GM12878 (cell line): ENCODE measurements around the gene HSD17B1. TPM values are rescaled to one million over a fixed set of nuclear protein-coding genes. Genes with fewer than 3 reads are reported as not detected.

Experiments
- ATAC-seq: fragments of 200-7000 bp; cut with Tn5 transposase; 3 replicates; pipeline ENCODE4 v1.9.1; 2020; ENCODE audit warnings: mild to moderate bottlenecking, moderate library complexity
- BruUV-seq: library from RNA; stranded (reverse); fragments of 400-500 nt; replicated peaks from 2 replicates; lab custom pipeline; 2021; lab: Mats Ljungman, UMichigan
- CTCF ChIA-PET: fragments of 300-600 bp; sonication (Branson Sonifier 250); formaldehyde crosslinking; extraction: SDS; loops from one replicate; lab custom pipeline; 2021; ENCODE audit warnings: inconsistent platforms; lab: Yijun Ruan, JAX
- POLR2A ChIA-PET: fragments of 350-600 bp; formaldehyde crosslinking; extraction: SDS; loops from one replicate; lab custom pipeline; 2021; ENCODE audit warnings: inconsistent platforms; lab: Charles Lee
- RAD21 ChIA-PET: fragments of 300-600 bp; sonication (Branson Sonifier 250); formaldehyde crosslinking; loops from one replicate; lab custom pipeline; 2023; ENCODE audit warnings: antibody characterized with exemption; ENCODE audit not compliant: unreplicated experiment; lab: Charles Lee
- SMC1A ChIA-PET: fragments of 300-600 bp; sonication (Branson Sonifier 250); formaldehyde crosslinking; loops from one replicate; lab custom pipeline; 2023; ENCODE audit not compliant: unreplicated experiment, uncharacterized antibody; lab: Charles Lee
- DNase-seq: peaks from one replicate; pipeline ENCODE4 v3.0.0-alpha.2; 2011; ENCODE audit warnings: low read depth, low spot score
- FAIRE-seq: peaks from 3 replicates; lab custom pipeline; 2011; peaks lifted over from hg19 to GRCh38; lab: Jason Lieb, UNC
- H2AFZ ChIP-seq: 2 replicates; pipeline ENCODE4 v1.6.0; 2011; ENCODE audit warnings: low read depth, low read length, control low read depth; ENCODE audit not compliant: control insufficient read depth
- H3K27ac ChIP-seq: 2 replicates; pipeline ENCODE4 v1.5.1; 2011; ENCODE audit warnings: control low read depth; ENCODE audit not compliant: control insufficient read depth, insufficient read depth
- H3K27me3 ChIP-seq, 2 experiments: replicated peaks in 1 of 2; 2 replicates each; pipeline versions ENCODE4 v1.6.0 to v1.6.1; 2011; ENCODE audit warnings: low read length in 1 of 2; ENCODE audit not compliant: control insufficient read depth in 2 of 2, insufficient read depth in 2 of 2
- H3K36me3 ChIP-seq, 2 experiments: 2 replicates each; pipeline ENCODE4 v1.5.1; 2011; ENCODE audit warnings: low read length in 1 of 2; ENCODE audit not compliant: control insufficient read depth in 2 of 2, insufficient read depth in 2 of 2
- H3K4me1 ChIP-seq: 2 replicates; pipeline ENCODE4 v1.6.1; 2011; ENCODE audit warnings: mild to moderate bottlenecking, low read length, moderate library complexity, mixed read lengths; ENCODE audit not compliant: control insufficient read depth, insufficient read depth
- H3K4me2 ChIP-seq: 2 replicates; pipeline ENCODE4 v1.6.0; 2011; ENCODE audit warnings: control low read depth; ENCODE audit not compliant: control insufficient read depth, insufficient read depth
- H3K4me3 ChIP-seq: fragments of 200-600 bp; sonication (generic); 2 replicates; pipeline ENCODE4 v1.5.1; 2016
- H3K79me2 ChIP-seq: 2 replicates; pipeline ENCODE4 v1.6.0; 2011; ENCODE audit warnings: low read length; ENCODE audit not compliant: control insufficient read depth, insufficient read depth
- H3K9ac ChIP-seq: 2 replicates; pipeline ENCODE4 v1.8.0; 2011; ENCODE audit warnings: low read length, control low read depth, mixed read lengths; ENCODE audit not compliant: control insufficient read depth, insufficient read depth
- H3K9me3 ChIP-seq: replicated peaks from 3 replicates; pipeline ENCODE4 v1.5.1; 2011; ENCODE audit warnings: mild to moderate bottlenecking, low read length; ENCODE audit not compliant: control insufficient read depth, insufficient read depth
- H4K20me1 ChIP-seq: 2 replicates; pipeline ENCODE4 v1.6.0; 2011; ENCODE audit not compliant: control insufficient read depth, insufficient read depth
- BCL3 ChIP-seq: IDR thresholded peaks from 2 replicates; pipeline ENCODE4 v1.6.1; 2011; ENCODE audit warnings: borderline replicate concordance, low read depth, mild to moderate bottlenecking, moderate library complexity, low read length; ENCODE audit not compliant: insufficient read depth, poor library complexity, severe bottlenecking
- CBX5 ChIP-seq: sonication (generic); IDR thresholded peaks from 2 replicates; pipeline ENCODE4 v1.6.1; 2016; ENCODE audit warnings: low read depth, moderate library complexity, mild to moderate bottlenecking, inconsistent platforms
- CHD4 ChIP-seq: fragments of 200-600 bp; sonication (generic); IDR thresholded peaks from 2 replicates; pipeline ENCODE4 v1.6.1; 2016; ENCODE audit warnings: mild to moderate bottlenecking
- EP300 ChIP-seq, 2 experiments: fragments of 150-350 bp in 1 of 2; IDR thresholded peaks; 2 replicates each; pipeline ENCODE4 v1.6.1; 2011 to 2012; ENCODE audit warnings: low read depth in 2 of 2, low read length in 2 of 2, borderline replicate concordance in 1 of 2, improper control_type of control experiment in 1 of 2, inconsistent platforms in 1 of 2; ENCODE audit not compliant: control insufficient read depth in 1 of 2
- HCFC1 ChIP-seq: fragments of 150-350 bp; IDR thresholded peaks from 2 replicates; pipeline ENCODE4 v1.6.1; 2014; ENCODE audit warnings: low read length
- MTA3 ChIP-seq: IDR thresholded peaks from 2 replicates; pipeline ENCODE4 v1.6.1; 2012; ENCODE audit warnings: low read length, inconsistent platforms, borderline replicate concordance
- NR2F1 ChIP-seq: fragments of 450-650 bp; conservative IDR thresholded peaks from 2 replicates; pipeline ENCODE4 v1.6.1; 2017; ENCODE audit warnings: mild to moderate bottlenecking
- PAX8 ChIP-seq: fragments of 450-650 bp; IDR thresholded peaks from 2 replicates; pipeline ENCODE4 v1.6.1; 2017; ENCODE audit warnings: mild to moderate bottlenecking, moderate library complexity
- PRDM15 ChIP-seq: fragments of 450-650 bp; formaldehyde crosslinking; IDR thresholded peaks from 2 replicates; pipeline ENCODE4 v1.4.0; 2020; ENCODE audit warnings: mild to moderate bottlenecking, moderate library complexity
- RB1 ChIP-seq: fragments of 450-650 bp; formaldehyde crosslinking; IDR thresholded peaks from 2 replicates; pipeline ENCODE4 v1.6.1; 2017; ENCODE audit warnings: mild to moderate bottlenecking, borderline replicate concordance
- WGBS: methylation state at CpG from one replicate; pipeline ENCODE4 v1.1.6; 2016; ENCODE audit warnings: low lambda C conversion rate; ENCODE audit not compliant: insufficient replicate concordance, insufficient coverage; ENCODE audit errors: missing lambda C conversion rate; 5-methylcytosine and 5-hydroxymethylcytosine counted together
- in situ Hi-C: fragments of 300-500 bp; cut with MboI; formaldehyde crosslinking; loops from 9 replicates; pipeline ENCODE4 v1.14.3; 2018; ENCODE audit warnings: mixed read lengths
- intact Hi-C: fragments of 100-400 bp; cut with micrococcal nuclease; formaldehyde crosslinking; loops from one replicate; pipeline ENCODE4 v1.14.2; 2022; ENCODE audit not compliant: unreplicated experiment
- polyA plus RNA-seq, 11 experiments: library from polyadenylated mRNA; depleted of rRNA in 4 of 11; unstranded in 6 of 11; stranded (reverse) in 5 of 11; fragments of >200 nt; fragmentation: Nextera tagmentation in 4 of 11; fragmentation: Illumina TruSeq in 1 of 11; extraction: Ambion mirVana in 4 of 11; extraction: Trizol in 1 of 11; gene quantifications; 1 replicate in 1 of 11; 2 replicates in 10 of 11; pipeline versions ENCODE4 v1.2.1 to v1.2.3, GENCODE V29; 2011 to 2016; ENCODE audit warnings: inconsistent platforms in 2 of 11, missing spikeins in 2 of 11, low read depth in 1 of 11
- total RNA-seq, 4 experiments: library from RNA; depleted of rRNA in 3 of 4; stranded (reverse); fragments of >200 nt in 3 of 4; fragmentation: Illumina TruSeq in 1 of 4; extraction: Trizol in 1 of 4; gene quantifications; 2 replicates each; pipeline versions ENCODE4 v1.2.1 to v1.2.3, GENCODE V29; 2013 to 2021

Gene HSD17B1
- total and polyA plus RNA-seq, 10 of the 15 experiments (the other 5 are each of a cell fraction or from before 2014, with no cell fraction given) = 0.15 to 1.1 (median 0.42) TPM

GRCh38 chr17:42514279-42514678 lies 38.4 kb upstream of the HSD17B1 start:
- no peak for ATAC-seq
- DNase-seq = no peak
- Histone ChIP-seq H3K9me3 (no peaks in the 10 kb centered on the region), H3K27me3 (no peaks in the 10 kb centered on the region), H3K79me2 (no peaks in the 10 kb centered on the region), H3K36me3 (peaks cover 5 to 9% of the 10 kb centered on the region in 2 experiments; a peak in 3 of 4 replicates), H3K27ac (no peak overlapping the region), H3K4me3 (no peak overlapping the region), H3K9ac (no peak overlapping the region), H3K4me2 (no peak overlapping the region), H3K4me1 (peaks cover 9% of the 10 kb centered on the region), H4K20me1 (no peaks in the 10 kb centered on the region), H2AFZ (no peak overlapping the region)
- SMC1A ChIA-PET = interaction anchor here (0.6 to 2.7 kb wide), 6 partner anchors 27 to 105 kb away, joined by 3 to 16 read pairs (median 4); no protein-coding TSS in a partner anchor
- TF ChIP-seq BCL3 (no peak), RB1 (no peak), HCFC1 (no peak), NR2F1 (no peak), PRDM15 (CRISPR knock-in tag) (no peak), EP300 (IDR thresholded peaks at IDR 0.05; ENCODE audit: borderline replicate concordance in 1 of 2, control insufficient read depth in 1 of 2, low read depth in 2 of 2, low read length in 2 of 2) (no peak), CBX5 (no peak), CHD4 (no peak), MTA3 (no peak), PAX8 (no peak)
- no peak for FAIRE-seq
- WGBS = 100% methylated on average over 11 of the region's 11 CpGs
- intact Hi-C loops = no loop called here
- in situ Hi-C loops = no loop called here
- RAD21 ChIA-PET = interaction anchor here (0.9 to 1.5 kb wide), 5 partner anchors 39 to 107 kb away, joined by 3 to 11 read pairs (median 3); no protein-coding TSS in a partner anchor
- POLR2A ChIA-PET = interaction anchor here (1.5 to 1.6 kb wide), 2 partner anchors 58 to 83 kb away, joined by 4 to 5 read pairs; no protein-coding TSS in a partner anchor
- CTCF ChIA-PET = interaction anchor here (0.6 to 10.4 kb wide), 11 partner anchors 13 to 113 kb away, joined by 3 to 120 read pairs (median 4); no protein-coding TSS in a partner anchor
- no TSS peak for BruUV-seq
